GM11168 (cell line): Measurements from ENCODE around the gene GGTLC1.

Experiments
- in situ Hi-C: fragments of 300-500 bp; cut with MboI; formaldehyde crosslinking; loops from one replicate; pipeline ENCODE4 v1.12.0; 2022; ENCODE audit warnings: low sequenced_read_pairs; ENCODE audit not compliant: unreplicated experiment

Gene GGTLC1

GRCh38 chr20:23988561-23988960 is at the start of gene GGTLC1:
TSS of gene GGTLC1 (minus strand) at chr20:23988779. CDS start at chr20:23986611, 2,168 bp downstream.
- in situ Hi-C loops: no loop called here

- in situ Hi-C loops: no loop called here
Observed at GRCh38 chr20:24034820-24035219, 46.2 kb upstream of the GGTLC1 start.

GRCh38 chr20:24033565-24033964 is 45.0 kb upstream of the GGTLC1 start:
- in situ Hi-C loops: no loop called here

- in situ Hi-C loops: no loop called here
Observed at GRCh38 chr20:24033151-24033550, 44.6 kb upstream of the GGTLC1 start.

- in situ Hi-C loops: no loop called here
Observed at GRCh38 chr20:24032400-24032898, 43.9 kb upstream of the GGTLC1 start.

- in situ Hi-C loops: no loop called here
Observed at GRCh38 chr20:24027229-24027628, 38.6 kb upstream of the GGTLC1 start.

- in situ Hi-C loops: no loop called here
Observed at GRCh38 chr20:24022621-24023180, 34.1 kb upstream of the GGTLC1 start.

GRCh38 chr20:24018796-24019195 is 30.2 kb upstream of the GGTLC1 start:
- in situ Hi-C loops: no loop called here

- in situ Hi-C loops: no loop called here
Observed at GRCh38 chr20:24017458-24017755, 28.8 kb upstream of the GGTLC1 start.

GRCh38 chr20:24016607-24017457 is 28.3 kb upstream of the GGTLC1 start:
- in situ Hi-C loops: no loop called here

GRCh38 chr20:24013953-24014352 is 25.4 kb upstream of the GGTLC1 start:
- in situ Hi-C loops: no loop called here

GRCh38 chr20:24011282-24011681 is 22.7 kb upstream of the GGTLC1 start:
- in situ Hi-C loops: no loop called here

GRCh38 chr20:24007758-24008157 is 19.2 kb upstream of the GGTLC1 start:
- in situ Hi-C loops: no loop called here

- in situ Hi-C loops: no loop called here
Observed at GRCh38 chr20:24007073-24007595, 18.6 kb upstream of the GGTLC1 start.

- in situ Hi-C loops: no loop called here
Observed at GRCh38 chr20:24006626-24007025, 18.0 kb upstream of the GGTLC1 start.

- in situ Hi-C loops: no loop called here
Observed at GRCh38 chr20:24004471-24004870, 15.9 kb upstream of the GGTLC1 start.

GRCh38 chr20:24002896-24003295 is 14.3 kb upstream of the GGTLC1 start:
- in situ Hi-C loops: no loop called here

GRCh38 chr20:24001712-24002405 is 13.3 kb upstream of the GGTLC1 start:
- in situ Hi-C loops: no loop called here

GRCh38 chr20:23998844-23999243 is 10.3 kb upstream of the GGTLC1 start:
- in situ Hi-C loops: no loop called here

GRCh38 chr20:23998392-23998791 is 9.8 kb upstream of the GGTLC1 start:
- in situ Hi-C loops: no loop called here
